Globus pallidus (tissue), 1 donor: ENCODE results near the gene SLC9A3.

Experiments used
- DNase-seq: peaks from one replicate; pipeline ENCODE4 v3.0.0-alpha.2; 2015; ENCODE audit warnings: low spot score

Gene SLC9A3

DNA sequence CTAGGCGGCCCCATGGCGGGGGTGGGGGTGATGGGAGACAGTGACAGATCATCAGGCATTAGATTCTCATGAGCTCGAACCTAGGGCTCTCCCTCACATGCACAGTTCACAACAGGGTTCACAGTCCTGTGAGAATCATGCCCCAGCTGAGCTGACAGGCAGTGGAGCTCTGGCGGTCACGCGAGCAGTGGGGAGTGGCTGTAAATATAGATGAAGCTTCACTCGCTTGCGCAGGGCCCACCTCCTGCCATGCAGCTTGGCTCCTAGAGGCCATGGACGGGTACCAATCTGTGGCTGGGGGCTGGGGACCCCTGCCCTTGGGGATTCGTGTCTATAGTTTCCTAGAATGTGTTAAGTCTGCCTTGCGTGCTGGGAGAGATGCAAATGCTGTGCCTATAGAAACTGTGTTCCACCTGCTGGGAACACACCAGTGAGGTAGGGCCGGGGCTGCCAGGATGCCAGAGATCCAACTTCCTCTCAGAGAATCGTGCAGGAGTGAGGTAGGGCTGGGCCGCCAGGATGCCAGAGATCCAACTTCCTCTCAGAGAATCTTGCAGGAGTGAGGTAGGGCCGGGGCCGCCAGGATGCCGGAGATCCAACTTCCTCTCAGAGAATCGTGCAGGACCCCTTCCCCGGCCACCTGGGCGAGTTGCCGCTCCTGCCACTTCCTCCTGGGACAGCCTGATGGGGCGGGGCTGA is 95.3 kb downstream of the SLC9A3 start:
- no peak for DNase-seq

DNA sequence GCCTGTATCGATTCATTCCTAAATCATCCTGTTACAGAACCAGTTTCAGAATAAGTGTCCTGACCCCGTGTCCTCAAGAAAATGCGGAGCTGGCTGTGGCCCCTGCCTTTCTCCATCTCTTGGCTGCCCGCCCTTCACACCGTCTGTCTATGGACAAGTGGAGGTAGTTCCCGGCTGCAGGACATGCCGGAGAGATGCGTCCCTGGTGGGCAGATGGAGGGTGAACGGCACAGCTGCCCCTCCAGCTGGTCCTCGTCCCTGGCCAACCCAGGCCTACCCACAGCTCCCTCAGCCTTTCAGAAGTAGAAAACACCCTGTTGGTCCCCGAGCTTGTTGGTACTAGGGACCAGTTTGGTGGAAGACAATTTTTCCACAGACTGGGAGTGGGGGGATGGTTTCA is 96.0 kb downstream of the SLC9A3 start:
- no peak for DNase-seq

DNA sequence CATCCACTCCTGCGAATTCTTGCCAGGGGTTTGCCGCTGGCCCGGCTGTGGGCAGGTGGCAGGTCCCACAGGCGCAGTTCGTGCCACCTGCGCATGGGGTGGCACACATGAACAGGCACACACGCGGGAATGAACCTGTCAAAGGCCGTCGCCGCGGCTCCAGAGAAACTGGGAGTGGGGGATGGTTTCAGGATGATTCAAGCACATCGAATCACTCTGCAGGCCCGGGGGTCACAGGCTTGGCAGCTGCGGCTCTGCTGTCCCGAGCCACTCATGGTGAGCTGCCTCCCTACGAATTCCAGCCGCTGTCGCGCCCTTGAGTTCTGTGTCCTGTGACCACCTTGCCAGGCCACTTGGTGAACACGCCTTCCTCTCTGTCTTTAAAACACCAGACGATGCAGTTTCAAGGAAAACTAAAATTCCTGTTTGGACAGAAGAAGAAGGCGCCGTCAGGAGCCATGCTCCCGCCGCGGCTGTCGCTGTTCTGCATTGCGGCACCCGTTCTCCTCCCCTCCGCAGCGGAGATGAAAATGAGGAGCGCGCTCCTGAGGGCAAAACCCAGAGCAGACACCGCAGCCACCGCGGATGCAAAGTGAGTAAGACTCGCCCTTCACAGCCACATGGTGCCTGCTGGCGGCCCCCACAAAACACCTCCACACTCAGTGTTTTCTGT is 96.7 kb downstream of the SLC9A3 start:
- DNase-seq: no peak

DNA sequence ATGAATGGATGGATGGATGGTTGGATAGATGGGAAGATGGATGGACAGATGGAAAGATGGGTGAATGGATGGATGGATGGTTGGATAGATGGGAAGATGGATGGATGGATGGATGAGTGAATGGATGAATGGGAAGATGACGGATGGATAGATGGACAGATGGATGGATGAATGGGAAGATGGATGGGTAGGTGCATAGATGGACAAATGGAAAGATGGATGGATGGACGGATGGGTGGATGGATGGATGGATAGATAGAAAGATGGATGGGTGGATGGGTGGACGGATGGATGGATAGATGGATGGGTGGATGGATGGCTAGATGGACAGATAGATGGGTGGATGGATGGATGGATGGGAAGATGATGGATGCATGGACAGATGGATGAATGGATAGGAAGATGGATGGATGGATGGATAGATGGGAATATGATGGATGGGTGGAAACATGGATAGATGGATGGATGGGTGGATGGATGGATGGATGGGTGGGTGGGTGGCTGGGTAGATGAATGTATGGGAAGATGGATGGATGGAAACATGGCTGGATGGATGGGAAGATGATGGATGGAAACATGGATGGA is 97.8 kb downstream of the SLC9A3 start:
- no peak for DNase-seq

DNA sequence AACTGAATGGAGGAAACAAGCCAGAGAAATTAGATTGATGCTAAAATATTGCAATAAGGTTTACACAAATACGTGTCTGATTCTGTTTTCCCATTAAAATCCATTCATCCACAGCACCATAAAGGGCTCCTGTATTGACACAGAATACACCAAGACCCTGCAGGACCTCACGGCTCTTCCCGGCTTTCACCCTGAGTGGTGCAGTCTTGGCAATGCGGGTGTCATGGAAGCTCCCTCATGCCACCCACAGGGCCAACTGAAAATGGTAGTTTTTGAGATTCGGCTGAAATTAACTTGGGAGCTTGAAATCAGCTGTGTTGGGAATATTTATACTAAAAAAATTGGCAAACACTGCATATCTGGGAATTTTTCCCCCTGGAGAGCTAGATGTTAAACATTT is 98.5 kb downstream of the SLC9A3 start:
- no peak for DNase-seq

DNA sequence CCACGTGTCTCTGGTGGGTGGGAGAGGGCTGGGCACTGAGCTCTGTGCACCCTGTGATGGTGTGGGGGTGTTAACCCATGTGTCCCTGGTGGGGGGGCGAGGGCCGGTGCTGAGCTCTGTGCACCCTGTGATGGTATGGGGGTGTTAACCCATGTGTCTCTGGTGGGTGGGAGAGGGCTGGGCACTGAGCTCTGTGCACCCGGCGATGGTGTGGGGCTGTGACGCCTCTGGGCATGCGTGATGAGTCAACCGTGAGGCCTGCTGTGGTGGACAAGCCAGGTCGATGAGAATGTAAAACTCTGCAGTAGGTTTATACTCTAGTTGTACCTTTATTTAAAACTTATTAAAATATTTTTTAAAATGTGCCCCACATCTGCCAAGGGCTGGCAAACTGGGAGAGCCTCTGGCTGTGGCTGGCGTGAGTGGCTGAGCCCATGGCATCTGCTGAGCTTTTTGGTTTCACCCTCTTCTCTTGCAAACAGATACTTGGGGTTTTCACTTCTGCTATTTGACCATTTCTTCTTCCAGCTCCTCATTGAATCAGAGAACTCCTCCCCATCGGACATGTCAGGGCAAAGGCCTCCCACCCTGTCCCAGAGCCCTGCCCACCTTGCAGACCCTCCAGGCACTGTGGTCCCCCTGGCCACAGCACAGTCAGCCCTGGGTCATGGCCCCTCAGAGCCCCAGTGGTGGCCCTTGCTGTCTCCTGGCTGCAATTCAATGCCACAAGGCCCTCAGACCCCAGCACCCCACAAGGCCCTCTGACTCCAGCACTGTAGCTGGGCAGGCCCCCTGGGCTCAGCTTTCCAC is 99.7 kb downstream of the SLC9A3 start:
- DNase-seq: no peak

DNA sequence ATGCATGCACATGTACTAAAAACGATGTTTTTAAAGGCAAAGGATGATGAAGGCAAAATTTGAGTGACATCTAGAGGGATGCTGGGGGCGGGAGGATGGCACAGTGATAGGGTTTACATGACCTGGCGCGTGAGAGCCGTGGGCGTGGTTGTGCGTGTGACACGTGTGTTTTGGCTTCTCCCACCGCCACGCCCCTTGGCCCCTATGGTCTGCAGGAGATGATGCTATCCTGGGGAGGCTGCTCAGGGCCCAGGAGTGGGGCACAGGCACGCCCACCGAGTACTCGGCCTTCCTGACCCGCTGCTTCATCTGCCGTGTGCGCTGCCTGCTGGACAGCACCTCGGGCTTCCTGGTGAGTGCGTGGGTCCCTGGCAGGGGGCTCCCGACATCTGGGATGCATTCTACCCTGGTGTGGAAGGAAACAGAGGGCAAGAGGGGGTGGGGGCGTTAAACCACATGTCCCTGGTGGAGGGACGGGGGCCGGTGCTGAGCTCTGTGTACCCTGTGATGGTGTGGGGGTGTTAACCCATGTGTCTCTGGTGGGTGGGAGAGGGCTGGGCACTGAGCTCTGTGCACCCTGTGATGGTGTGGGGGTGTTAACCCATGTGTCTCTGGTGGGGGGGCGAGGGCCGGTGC is 100.5 kb downstream of the SLC9A3 start:
- no peak for DNase-seq

DNA sequence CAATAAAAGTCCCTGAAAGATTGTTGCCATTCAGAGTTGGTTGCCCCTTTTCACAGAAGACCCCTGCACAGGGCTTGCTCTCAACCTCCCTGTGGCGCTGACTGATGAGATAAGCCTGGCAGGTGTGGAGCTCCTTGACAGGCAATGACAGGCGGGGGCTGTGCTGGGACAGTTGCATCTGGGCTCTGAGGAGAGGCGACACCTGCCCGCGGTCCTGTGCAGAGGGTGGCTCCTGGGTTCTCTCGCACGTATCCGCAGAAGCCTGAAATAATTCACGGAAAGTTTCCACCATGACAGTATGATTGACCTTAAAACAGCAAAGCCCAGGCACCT is 101.0 kb downstream of the SLC9A3 start:
- DNase-seq: no peak

DNA sequence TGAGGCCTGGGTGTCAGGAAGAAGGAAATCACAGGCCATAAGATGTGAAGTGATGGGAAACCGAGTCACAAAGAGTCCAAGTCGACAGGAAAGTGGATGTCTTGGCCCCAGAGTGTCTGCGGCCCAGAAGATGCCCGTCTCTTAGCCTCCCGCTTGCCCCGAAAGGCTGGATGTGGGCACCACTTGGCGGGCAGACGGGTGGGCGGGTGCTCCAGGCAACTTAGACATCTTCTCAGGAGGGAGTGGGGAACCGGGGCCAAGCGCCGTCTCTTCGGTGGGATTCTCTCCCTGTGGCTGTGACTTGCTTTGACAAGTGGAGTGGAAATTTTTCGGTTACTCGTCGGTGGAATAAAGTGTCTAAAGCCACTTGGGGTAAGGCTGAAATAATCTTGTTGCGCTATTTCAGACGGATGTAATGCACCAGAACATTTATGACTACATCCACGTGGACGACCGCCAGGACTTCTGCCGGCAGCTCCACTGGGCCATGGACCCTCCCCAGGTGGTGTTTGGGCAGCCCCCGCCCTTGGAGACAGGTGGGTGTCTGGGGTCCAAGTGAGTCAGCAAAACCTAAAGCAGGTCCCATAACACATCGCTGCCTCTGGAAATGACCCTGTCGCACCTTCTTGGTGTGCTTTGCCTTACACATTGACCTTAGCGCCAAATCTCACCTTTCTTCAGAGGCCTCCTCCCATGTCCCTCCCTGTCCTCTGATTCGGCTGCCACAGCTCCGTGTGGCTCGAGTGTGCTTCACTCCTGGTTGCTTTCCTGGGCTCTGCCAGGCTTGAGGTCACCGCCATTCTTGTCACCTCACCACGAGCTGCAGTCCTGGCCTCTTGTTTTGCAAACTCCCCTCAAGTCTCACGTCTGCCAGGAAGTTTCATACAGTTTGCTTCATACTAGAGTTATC is 101.7 kb downstream of the SLC9A3 start:
- DNase-seq: no peak

DNA sequence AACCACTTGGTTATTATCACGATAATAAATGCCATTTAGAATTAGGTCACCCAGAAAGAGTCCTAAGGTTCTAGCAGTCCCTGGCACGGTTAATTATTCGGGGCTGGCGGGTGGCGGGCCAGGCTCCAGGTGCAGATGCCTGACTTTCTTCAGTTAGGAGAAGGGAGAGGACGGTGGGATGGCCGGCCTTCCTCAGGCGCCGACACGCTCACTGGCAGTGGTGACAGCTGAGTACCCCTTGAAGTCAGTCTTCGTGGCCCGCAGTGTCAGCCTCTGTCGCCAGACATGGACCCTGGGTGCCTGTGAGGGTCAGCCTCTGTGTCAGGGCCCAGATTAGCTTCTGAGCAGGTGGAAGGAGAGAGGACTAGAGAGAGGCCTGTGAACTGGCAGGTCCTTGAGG is 102.3 kb downstream of the SLC9A3 start:
- no peak for DNase-seq

DNA sequence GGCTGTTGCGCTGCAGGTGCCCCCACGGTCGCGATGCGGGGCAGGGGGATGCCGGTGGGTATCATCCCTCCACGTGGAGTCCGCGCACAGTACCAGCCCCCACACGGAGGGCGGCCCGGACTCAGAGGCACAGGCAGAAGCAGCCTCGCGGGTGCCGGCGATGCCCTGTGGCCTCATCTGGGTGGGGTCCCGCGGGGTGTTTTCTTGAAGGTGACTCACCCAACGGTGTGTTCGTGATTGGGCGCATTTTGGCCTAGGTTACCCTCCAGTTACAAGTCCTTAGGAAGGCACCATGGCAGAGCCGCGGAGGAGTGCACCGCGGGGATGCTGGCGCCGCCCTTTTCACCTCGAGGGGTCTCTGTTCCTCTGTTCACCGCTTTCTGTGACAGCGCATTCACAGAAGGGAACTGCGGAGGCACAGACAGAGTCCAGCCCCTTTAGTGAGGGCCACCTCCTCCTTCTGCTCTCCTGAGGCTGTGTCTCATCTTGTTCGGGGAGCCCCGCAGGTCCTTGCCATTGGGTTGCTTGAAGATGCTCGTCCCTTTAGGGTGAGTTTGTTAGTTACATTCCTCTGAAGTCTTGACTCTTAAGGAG is 102.9 kb downstream of the SLC9A3 start:
- no peak for DNase-seq

DNA sequence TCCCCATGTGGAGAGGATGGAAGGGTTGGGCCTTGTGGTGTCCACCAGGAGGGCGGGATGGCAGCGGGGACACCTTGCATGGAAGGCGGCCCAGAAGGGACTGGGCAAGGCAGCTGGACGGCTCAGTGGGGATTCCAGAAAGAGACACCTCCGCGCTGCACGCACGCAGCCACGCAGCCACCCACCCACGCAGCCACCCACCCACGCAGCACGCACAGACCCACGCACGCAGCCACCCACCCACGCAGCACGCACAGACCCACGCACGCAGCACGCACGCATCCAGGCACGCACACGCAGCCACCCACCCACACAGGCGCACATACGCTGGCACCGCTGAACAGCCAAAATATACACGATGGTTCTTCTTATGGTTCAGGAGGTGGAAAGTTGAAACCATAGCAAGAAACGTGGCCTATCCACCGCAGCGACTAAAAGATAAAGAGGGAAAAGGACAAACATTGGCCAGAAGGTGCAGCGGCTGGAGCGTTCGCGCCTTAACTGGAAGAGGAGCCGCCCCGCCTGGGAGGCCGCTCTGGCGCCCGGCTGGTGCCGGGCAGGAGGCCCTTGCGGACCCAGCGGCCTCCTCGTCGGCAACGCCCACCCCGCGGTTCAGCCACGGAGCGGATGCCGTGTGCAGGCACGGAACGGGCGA is 103.5 kb downstream of the SLC9A3 start:
- no peak for DNase-seq
